ENCODE results near the gene DES. TPM values are rescaled to one million over a fixed set of nuclear protein-coding genes. Genes with fewer than 3 reads are reported as not detected.
A peak's percentile ranks its signal among the peaks of the same experiment; 100 is the strongest.

DES gene
- total RNA-seq, 1 donor from 2014 or later, result 3,588 TPM

- Histone ChIP-seq H3K9me3 (ENCODE audit: control insufficient read depth in 3 of 3, low read length in 3 of 3) (no peaks in the 10 kb centered on the region), H3K27ac (ENCODE audit: low read depth, low read length) (peak overlapping the region; percentile 84), H3K27me3 (ENCODE audit: control insufficient read depth in 3 of 3, insufficient read depth in 3 of 3, low read length in 3 of 3) (no peaks in the 10 kb centered on the region), H3K4me1 (ENCODE audit: control insufficient read depth in 3 of 3, insufficient read depth in 3 of 3, low read length in 3 of 3) (peaks cover 45 to 76% (median 61%) of the 10 kb centered on the region in 3 donors), H3K9ac (ENCODE audit: low read depth in 1 of 3, low read length in 3 of 3) (peak overlapping the region in 1 of 3 donors; percentile 71), H3K36me3 (ENCODE audit: control insufficient read depth in 3 of 3, insufficient read depth in 3 of 3, low read length in 3 of 3) (no peaks in the 10 kb centered on the region), H3K4me3 (ENCODE audit: low read length in 3 of 3) (peak overlapping the region in 1 of 3 donors; percentile 50)
These were observed 18.3 kb upstream of the DES start for GRCh38 chr2:219399716-219400478.

DNA sequence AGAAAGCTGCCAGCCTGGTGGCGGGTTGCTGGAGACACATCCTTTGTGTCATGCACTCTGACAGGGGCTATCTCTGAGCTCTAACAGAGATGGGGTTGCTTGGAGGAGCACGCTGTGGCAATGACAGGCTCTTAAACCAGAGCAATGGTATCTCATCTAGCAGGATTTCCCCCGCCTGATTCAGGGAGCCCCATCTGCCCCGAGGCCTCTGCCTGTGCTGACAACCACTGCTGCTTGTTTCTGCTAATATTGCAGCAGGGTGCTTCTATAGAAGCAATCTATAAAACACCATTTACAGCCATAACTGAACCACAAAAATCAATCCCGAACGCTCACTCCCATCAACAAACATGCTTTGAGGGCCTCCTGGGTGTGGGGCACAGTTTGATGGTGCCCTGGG is 17.6 kb upstream of the DES start:
- peaks cover 52 to 81% (median 68%) of the 10 kb centered on the region in 3 donors for H3K4me1 ChIP-seq (ENCODE audit: control insufficient read depth in 3 of 3, insufficient read depth in 3 of 3, low read length in 3 of 3)
- H3K9me3 ChIP-seq (ENCODE audit: control insufficient read depth in 3 of 3, low read length in 3 of 3), result no peaks in the 10 kb centered on the region
- peak overlapping the region in 2 of 3 donors; percentile 0 to 12 for H3K9ac ChIP-seq (ENCODE audit: low read depth in 1 of 3, low read length in 3 of 3)
- H3K27me3 ChIP-seq (ENCODE audit: control insufficient read depth in 3 of 3, insufficient read depth in 3 of 3, low read length in 3 of 3), result no peaks in the 10 kb centered on the region
- H3K27ac ChIP-seq (ENCODE audit: low read depth, low read length), result peak overlapping the region; percentile 84
- H3K36me3 ChIP-seq (ENCODE audit: control insufficient read depth in 3 of 3, insufficient read depth in 3 of 3, low read length in 3 of 3), result no peaks in the 10 kb centered on the region
- no peak overlapping the region for H3K4me3 ChIP-seq (ENCODE audit: low read length in 3 of 3)

DNA sequence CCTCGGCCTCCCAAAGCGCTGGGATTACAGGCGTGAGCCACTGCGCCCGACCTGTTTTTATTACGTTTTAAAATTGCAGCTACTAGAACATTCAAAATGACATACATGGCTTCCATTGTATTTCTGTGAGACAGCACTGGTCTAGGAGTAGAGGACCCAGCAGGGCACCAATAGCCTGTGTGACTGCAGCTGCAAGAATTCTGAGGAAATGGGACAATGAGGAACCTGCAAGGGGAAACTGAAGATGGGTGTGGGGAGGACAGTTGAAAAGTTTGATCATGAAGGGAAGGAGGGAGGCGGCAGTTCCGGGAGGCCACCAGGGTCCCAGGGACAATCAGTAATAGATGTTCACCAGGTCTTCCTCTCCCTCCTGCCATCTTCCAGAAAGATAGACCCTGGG is 16.6 kb upstream of the DES start:
- Histone ChIP-seq H3K27ac (ENCODE audit: low read depth, low read length) (no peak overlapping the region), H3K27me3 (ENCODE audit: control insufficient read depth in 3 of 3, insufficient read depth in 3 of 3, low read length in 3 of 3) (no peaks in the 10 kb centered on the region), H3K4me1 (ENCODE audit: control insufficient read depth in 3 of 3, insufficient read depth in 3 of 3, low read length in 3 of 3) (peaks cover 62 to 92% (median 78%) of the 10 kb centered on the region in 3 donors), H3K9me3 (ENCODE audit: control insufficient read depth in 3 of 3, low read length in 3 of 3) (no peaks in the 10 kb centered on the region), H3K9ac (ENCODE audit: low read depth in 1 of 3, low read length in 3 of 3) (peak overlapping the region in 1 of 3 donors; percentile 64), H3K36me3 (ENCODE audit: control insufficient read depth in 3 of 3, insufficient read depth in 3 of 3, low read length in 3 of 3) (no peaks in the 10 kb centered on the region), H3K4me3 (ENCODE audit: low read length in 3 of 3) (no peak overlapping the region)

GRCh38 chr2:219402665-219403515 is 15.3 kb upstream of the DES start:
- peak overlapping the region in 1 of 3 donors; percentile 20 for H3K4me3 ChIP-seq (ENCODE audit: low read length in 3 of 3)
- no peaks in the 10 kb centered on the region for H3K36me3 ChIP-seq (ENCODE audit: control insufficient read depth in 3 of 3, insufficient read depth in 3 of 3, low read length in 3 of 3)
- no peaks in the 10 kb centered on the region for H3K9me3 ChIP-seq (ENCODE audit: control insufficient read depth in 3 of 3, low read length in 3 of 3)
- H3K27me3 ChIP-seq (ENCODE audit: control insufficient read depth in 3 of 3, insufficient read depth in 3 of 3, low read length in 3 of 3), result no peaks in the 10 kb centered on the region
- H3K9ac ChIP-seq (ENCODE audit: low read depth in 1 of 3, low read length in 3 of 3), result peak overlapping the region; percentile 54 to 64 (median 62)
- peaks cover 70 to 96% (median 85%) of the 10 kb centered on the region in 3 donors for H3K4me1 ChIP-seq (ENCODE audit: control insufficient read depth in 3 of 3, insufficient read depth in 3 of 3, low read length in 3 of 3)
- peak overlapping the region; percentile 99 for H3K27ac ChIP-seq (ENCODE audit: low read depth, low read length)

DNA sequence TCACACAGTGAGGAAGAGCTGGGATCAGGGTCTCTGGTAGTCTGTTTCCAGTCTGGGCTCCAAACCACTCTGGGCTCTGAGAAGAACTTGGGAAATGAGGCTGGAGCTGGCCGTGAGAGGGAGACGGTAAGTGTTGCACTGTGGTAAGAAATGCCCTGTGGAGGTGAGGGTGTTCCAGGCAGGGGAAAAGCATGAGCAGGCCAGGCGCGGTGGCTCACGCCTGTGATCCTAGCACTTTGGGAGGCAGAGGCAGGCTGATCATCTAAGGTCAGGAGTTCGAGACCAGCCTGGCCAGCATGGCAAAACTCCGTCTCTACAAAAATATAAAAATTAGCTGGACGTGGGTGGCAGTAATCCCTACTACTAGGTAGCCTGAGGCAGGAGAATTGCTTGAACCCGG is 14.3 kb upstream of the DES start:
- H3K27ac ChIP-seq (ENCODE audit: low read depth, low read length), result peak overlapping the region; percentile 99
- no peaks in the 10 kb centered on the region for H3K36me3 ChIP-seq (ENCODE audit: control insufficient read depth in 3 of 3, insufficient read depth in 3 of 3, low read length in 3 of 3)
- no peaks in the 10 kb centered on the region for H3K27me3 ChIP-seq (ENCODE audit: control insufficient read depth in 3 of 3, insufficient read depth in 3 of 3, low read length in 3 of 3)
- H3K9ac ChIP-seq (ENCODE audit: low read depth in 1 of 3, low read length in 3 of 3), result peak overlapping the region; percentile 27 to 94 (median 88)
- H3K4me1 ChIP-seq (ENCODE audit: control insufficient read depth in 3 of 3, insufficient read depth in 3 of 3, low read length in 3 of 3), result peaks cover 64 to 90% (median 79%) of the 10 kb centered on the region in 3 donors
- H3K4me3 ChIP-seq (ENCODE audit: low read length in 3 of 3), result peak overlapping the region in 1 of 3 donors; percentile 4
- no peaks in the 10 kb centered on the region for H3K9me3 ChIP-seq (ENCODE audit: control insufficient read depth in 3 of 3, low read length in 3 of 3)

DNA sequence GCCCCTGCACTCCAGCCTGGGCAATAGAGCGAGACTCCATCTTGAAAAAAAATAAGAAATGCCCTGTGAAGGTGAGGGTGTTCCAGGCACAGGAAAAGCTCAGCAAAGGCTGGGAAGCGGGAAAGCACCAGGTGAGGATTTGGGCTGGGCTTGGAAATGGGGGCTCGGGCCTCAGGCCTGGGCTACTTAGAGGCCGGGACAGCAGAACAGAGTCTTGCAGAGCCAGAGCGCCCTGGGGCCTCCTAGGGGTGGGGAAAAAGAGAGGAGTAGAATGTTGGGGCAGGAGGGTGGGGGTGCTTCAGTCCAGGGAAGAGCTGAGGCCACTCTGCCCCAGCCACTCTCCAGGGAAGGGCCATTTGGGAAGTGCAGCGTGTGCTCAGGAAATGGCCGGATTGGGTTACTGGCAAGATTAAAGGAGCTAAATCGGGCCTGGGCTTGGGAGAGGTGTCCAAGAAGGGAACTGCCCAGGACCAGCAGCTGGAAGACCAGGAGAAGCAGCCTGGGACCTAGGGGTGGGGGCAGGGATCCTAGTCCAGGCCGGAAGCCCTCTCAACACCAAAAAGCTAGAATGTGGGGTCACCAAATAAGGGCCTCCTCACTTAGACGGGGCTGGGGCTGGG is 13.8 kb upstream of the DES start:
- Histone ChIP-seq H3K27ac (ENCODE audit: low read depth, low read length) (peak overlapping the region; percentile 99), H3K36me3 (ENCODE audit: control insufficient read depth in 3 of 3, insufficient read depth in 3 of 3, low read length in 3 of 3) (no peaks in the 10 kb centered on the region), H3K4me1 (ENCODE audit: control insufficient read depth in 3 of 3, insufficient read depth in 3 of 3, low read length in 3 of 3) (peaks cover 64 to 90% (median 75%) of the 10 kb centered on the region in 3 donors), H3K27me3 (ENCODE audit: control insufficient read depth in 3 of 3, insufficient read depth in 3 of 3, low read length in 3 of 3) (no peaks in the 10 kb centered on the region), H3K9ac (ENCODE audit: low read depth in 1 of 3, low read length in 3 of 3) (peak overlapping the region; percentile 87 to 94 (median 88)), H3K9me3 (ENCODE audit: control insufficient read depth in 3 of 3, low read length in 3 of 3) (no peaks in the 10 kb centered on the region), H3K4me3 (ENCODE audit: low read length in 3 of 3) (peak overlapping the region; percentile 52 to 72 (median 64))

DNA sequence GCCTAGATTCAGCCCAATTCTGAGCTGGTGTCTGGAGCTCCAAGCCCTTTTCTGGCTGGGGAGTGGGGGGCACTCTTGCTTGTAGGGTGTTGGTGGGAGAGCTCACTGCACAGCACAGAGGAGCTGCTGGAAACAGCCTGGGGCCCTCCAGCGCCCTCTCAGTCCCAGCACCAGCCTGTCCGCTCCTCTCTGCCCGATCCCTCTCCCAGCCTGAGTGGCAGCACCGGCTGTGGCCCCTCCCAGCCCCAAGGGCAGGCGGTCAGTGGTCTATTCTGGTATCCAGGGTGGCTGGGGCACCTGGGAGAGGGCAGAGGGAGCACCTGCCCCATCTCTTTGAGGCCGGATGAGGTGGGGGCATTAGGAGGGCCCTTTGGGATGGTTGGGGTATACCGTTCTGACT is 13.2 kb upstream of the DES start:
- H3K9me3 ChIP-seq (ENCODE audit: control insufficient read depth in 3 of 3, low read length in 3 of 3), result no peaks in the 10 kb centered on the region
- peaks cover 59 to 90% (median 74%) of the 10 kb centered on the region in 3 donors for H3K4me1 ChIP-seq (ENCODE audit: control insufficient read depth in 3 of 3, insufficient read depth in 3 of 3, low read length in 3 of 3)
- H3K9ac ChIP-seq (ENCODE audit: low read depth in 1 of 3, low read length in 3 of 3), result peak overlapping the region; percentile 87 to 94 (median 88)
- H3K4me3 ChIP-seq (ENCODE audit: low read length in 3 of 3), result peak overlapping the region; percentile 52 to 72 (median 64)
- H3K27me3 ChIP-seq (ENCODE audit: control insufficient read depth in 3 of 3, insufficient read depth in 3 of 3, low read length in 3 of 3), result no peaks in the 10 kb centered on the region
- H3K27ac ChIP-seq (ENCODE audit: low read depth, low read length), result peak overlapping the region; percentile 99
- H3K36me3 ChIP-seq (ENCODE audit: control insufficient read depth in 3 of 3, insufficient read depth in 3 of 3, low read length in 3 of 3), result no peaks in the 10 kb centered on the region

GRCh38 chr2:219405451-219405850 is 12.7 kb upstream of the DES start:
- no peaks in the 10 kb centered on the region for H3K9me3 ChIP-seq (ENCODE audit: control insufficient read depth in 3 of 3, low read length in 3 of 3)
- H3K27ac ChIP-seq (ENCODE audit: low read depth, low read length), result peak overlapping the region; percentile 99
- no peaks in the 10 kb centered on the region for H3K27me3 ChIP-seq (ENCODE audit: control insufficient read depth in 3 of 3, insufficient read depth in 3 of 3, low read length in 3 of 3)
- peaks cover 54 to 85% (median 70%) of the 10 kb centered on the region in 3 donors for H3K4me1 ChIP-seq (ENCODE audit: control insufficient read depth in 3 of 3, insufficient read depth in 3 of 3, low read length in 3 of 3)
- peak overlapping the region in 2 of 3 donors; percentile 28 to 29 for H3K4me3 ChIP-seq (ENCODE audit: low read length in 3 of 3)
- H3K36me3 ChIP-seq (ENCODE audit: control insufficient read depth in 3 of 3, insufficient read depth in 3 of 3, low read length in 3 of 3), result no peaks in the 10 kb centered on the region
- peak overlapping the region; percentile 87 to 94 (median 88) for H3K9ac ChIP-seq (ENCODE audit: low read depth in 1 of 3, low read length in 3 of 3)

- Histone ChIP-seq H3K27ac (ENCODE audit: low read depth, low read length) (peak overlapping the region; percentile 99), H3K36me3 (ENCODE audit: control insufficient read depth in 3 of 3, insufficient read depth in 3 of 3, low read length in 3 of 3) (no peaks in the 10 kb centered on the region), H3K27me3 (ENCODE audit: control insufficient read depth in 3 of 3, insufficient read depth in 3 of 3, low read length in 3 of 3) (no peaks in the 10 kb centered on the region), H3K4me3 (ENCODE audit: low read length in 3 of 3) (peak overlapping the region in 2 of 3 donors; percentile 28 to 45), H3K9ac (ENCODE audit: low read depth in 1 of 3, low read length in 3 of 3) (peak overlapping the region; percentile 72 to 94 (median 88)), H3K9me3 (ENCODE audit: control insufficient read depth in 3 of 3, low read length in 3 of 3) (no peaks in the 10 kb centered on the region), H3K4me1 (ENCODE audit: control insufficient read depth in 3 of 3, insufficient read depth in 3 of 3, low read length in 3 of 3) (peaks cover 49 to 79% (median 65%) of the 10 kb centered on the region in 3 donors)
These were observed 12.0 kb upstream of the DES start for GRCh38 chr2:219405958-219406860.
